OCI-LY1 (cell line): Measurements from ENCODE around the gene ODAD2.

Experiments used
- EZH2 ChIP-seq: fragments of 200-600 bp; sonication (generic), shearing (Covaris generic); IDR thresholded peaks from 2 replicates; pipeline ENCODE4 v1.8.0; 2017; ENCODE audit warnings: borderline replicate concordance, mixed run types, mild to moderate bottlenecking, antibody characterized with exemption, low read length, moderate library complexity, mixed read lengths
- TF ChIP-seq, protein P1 (sequence below): fragments of 200-600 bp; sonication (generic), shearing (Covaris generic); IDR thresholded peaks from 2 replicates; pipeline ENCODE4 v1.5.1; 2017; ENCODE audit warnings: mild to moderate bottlenecking, antibody characterized with exemption, low read length, moderate library complexity, mixed read lengths

DNA sequence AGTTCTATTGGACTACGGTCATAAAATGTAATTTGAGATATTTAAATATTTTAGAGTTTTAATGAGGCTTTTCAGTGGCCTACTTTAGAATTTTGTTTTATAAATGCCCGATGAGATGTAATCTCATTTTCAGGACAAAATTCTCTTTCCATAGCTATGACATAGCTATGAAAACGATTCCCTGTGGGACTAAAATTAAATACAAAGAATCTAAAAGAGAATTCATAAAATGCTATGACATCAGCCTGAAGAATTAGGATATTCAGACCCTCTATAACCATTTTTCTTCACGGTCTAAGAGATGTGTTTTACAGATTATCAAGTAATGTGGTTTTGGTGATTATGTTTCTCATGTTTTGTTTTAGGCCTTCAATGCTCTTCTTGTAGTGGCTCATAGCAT lies 48.2 kb upstream of the ODAD2 start:
- TF ChIP-seq, protein P1, sequence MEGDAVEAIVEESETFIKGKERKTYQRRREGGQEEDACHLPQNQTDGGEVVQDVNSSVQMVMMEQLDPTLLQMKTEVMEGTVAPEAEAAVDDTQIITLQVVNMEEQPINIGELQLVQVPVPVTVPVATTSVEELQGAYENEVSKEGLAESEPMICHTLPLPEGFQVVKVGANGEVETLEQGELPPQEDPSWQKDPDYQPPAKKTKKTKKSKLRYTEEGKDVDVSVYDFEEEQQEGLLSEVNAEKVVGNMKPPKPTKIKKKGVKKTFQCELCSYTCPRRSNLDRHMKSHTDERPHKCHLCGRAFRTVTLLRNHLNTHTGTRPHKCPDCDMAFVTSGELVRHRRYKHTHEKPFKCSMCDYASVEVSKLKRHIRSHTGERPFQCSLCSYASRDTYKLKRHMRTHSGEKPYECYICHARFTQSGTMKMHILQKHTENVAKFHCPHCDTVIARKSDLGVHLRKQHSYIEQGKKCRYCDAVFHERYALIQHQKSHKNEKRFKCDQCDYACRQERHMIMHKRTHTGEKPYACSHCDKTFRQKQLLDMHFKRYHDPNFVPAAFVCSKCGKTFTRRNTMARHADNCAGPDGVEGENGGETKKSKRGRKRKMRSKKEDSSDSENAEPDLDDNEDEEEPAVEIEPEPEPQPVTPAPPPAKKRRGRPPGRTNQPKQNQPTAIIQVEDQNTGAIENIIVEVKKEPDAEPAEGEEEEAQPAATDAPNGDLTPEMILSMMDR, result no peak
- TF ChIP-seq EZH2, result no peak
